MG63 (cell line): ENCODE data around the gene ANTXRL. TPM values are rescaled to one million over a fixed set of nuclear protein-coding genes. Genes with fewer than 3 reads are reported as not detected.
"Not testable (repeated sequence)": the region's sequence is repeated elsewhere in the genome, so short reads cannot be mapped to it uniquely, and the experiment has no call there.

Source experiments
- DNase-seq: peaks from one replicate; pipeline ENCODE4 v3.0.0-alpha.2; 2020
- H3K27me3 ChIP-seq: fragments of 250-450 bp; sonication (Bioruptor Pico); 2 replicates; pipeline ENCODE4 v1.5.1; 2020; ENCODE audit warnings: mild to moderate bottlenecking, moderate library complexity
- H3K36me3 ChIP-seq: fragments of 250-450 bp; sonication (Bioruptor Pico); 2 replicates; pipeline ENCODE4 v1.5.1; 2020; ENCODE audit warnings: mild to moderate bottlenecking, moderate library complexity
- H3K4me3 ChIP-seq: fragments of 250-450 bp; sonication (Bioruptor Pico); 2 replicates; pipeline ENCODE4 v1.5.1; 2020; ENCODE audit warnings: mild to moderate bottlenecking, moderate library complexity
- H3K9me3 ChIP-seq: fragments of 250-450 bp; sonication (Bioruptor Pico); 2 replicates; pipeline ENCODE4 v1.5.1; 2020; ENCODE audit warnings: mild to moderate bottlenecking, moderate library complexity
- total RNA-seq: library from RNA; depleted of rRNA; stranded (reverse); fragments of >200 nt; shearing (Covaris generic); gene quantifications from 2 replicates; pipeline ENCODE4 v1.2.3, GENCODE V29; 2014; ENCODE audit warnings: low replicate concordance

The ANTXRL gene
- total RNA-seq, 1 experiment from 2014 or later: not detected

DNA sequence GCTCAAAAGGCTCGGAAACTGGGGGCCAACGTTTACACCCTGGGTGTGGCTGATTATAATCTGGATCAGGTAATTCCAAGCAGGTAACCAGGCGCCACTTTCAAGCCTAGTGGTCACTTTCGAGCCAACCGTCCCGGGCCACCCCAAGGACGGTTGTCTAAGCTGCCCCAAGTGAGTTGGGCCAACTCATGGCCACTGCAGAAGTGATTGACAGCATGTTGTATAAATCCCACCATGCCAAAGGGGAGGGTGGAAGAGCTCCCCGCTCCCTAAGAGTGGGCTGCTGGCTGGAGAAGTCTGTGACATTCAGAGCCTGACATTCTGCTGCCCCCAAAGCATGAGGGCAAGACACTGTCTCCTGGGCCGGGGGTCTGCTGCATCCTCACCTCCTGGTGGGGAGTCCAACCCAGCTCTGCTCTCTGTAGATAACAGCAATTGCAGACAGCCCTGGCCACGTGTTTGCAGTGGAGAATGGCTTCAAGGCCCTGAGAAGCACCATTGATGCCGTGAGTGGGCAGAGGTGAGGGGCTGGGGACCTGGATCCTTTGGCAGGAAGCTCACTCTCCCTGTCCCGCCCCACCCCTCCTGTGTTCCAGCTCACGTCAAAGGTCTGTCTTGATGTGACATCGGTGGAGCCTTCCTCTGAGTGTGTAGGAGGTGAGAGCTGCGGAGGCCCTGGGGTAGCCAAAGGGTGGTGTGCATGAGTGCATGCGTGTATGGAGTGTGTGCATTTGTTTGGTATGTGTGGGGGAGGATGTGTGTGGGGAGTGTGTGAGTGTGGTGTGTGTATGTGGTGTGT lies 10.8 kb downstream of the ANTXRL start:
- Histone ChIP-seq H3K36me3 (no peaks in the 10 kb centered on the region), H3K27me3 (no peaks in the 10 kb centered on the region), H3K9me3 (no peaks in the 10 kb centered on the region), H3K4me3 (no peak overlapping the region)
- no peak for DNase-seq

GRCh38 chr10:46298477-46299285 lies 11.9 kb downstream of the ANTXRL start:
- DNase-seq: no peak
- no peak overlapping the region for H3K4me3 ChIP-seq
- no peaks in the 10 kb centered on the region for H3K27me3 ChIP-seq
- no peaks in the 10 kb centered on the region for H3K9me3 ChIP-seq
- H3K36me3 ChIP-seq: no peaks in the 10 kb centered on the region

GRCh38 chr10:46299286-46299535 lies 12.4 kb downstream of the ANTXRL start:
- Histone ChIP-seq H3K27me3 (no peaks in the 10 kb centered on the region), H3K36me3 (no peaks in the 10 kb centered on the region), H3K9me3 (no peaks in the 10 kb centered on the region), H3K4me3 (no peak overlapping the region)
- no peak for DNase-seq

- Histone ChIP-seq H3K9me3 (no peaks in the 10 kb centered on the region), H3K36me3 (no peaks in the 10 kb centered on the region), H3K27me3 (no peaks in the 10 kb centered on the region), H3K4me3 (no peak overlapping the region)
- no peak for DNase-seq
Observed at GRCh38 chr10:46299536-46300369, 13.0 kb downstream of the ANTXRL start.

DNA sequence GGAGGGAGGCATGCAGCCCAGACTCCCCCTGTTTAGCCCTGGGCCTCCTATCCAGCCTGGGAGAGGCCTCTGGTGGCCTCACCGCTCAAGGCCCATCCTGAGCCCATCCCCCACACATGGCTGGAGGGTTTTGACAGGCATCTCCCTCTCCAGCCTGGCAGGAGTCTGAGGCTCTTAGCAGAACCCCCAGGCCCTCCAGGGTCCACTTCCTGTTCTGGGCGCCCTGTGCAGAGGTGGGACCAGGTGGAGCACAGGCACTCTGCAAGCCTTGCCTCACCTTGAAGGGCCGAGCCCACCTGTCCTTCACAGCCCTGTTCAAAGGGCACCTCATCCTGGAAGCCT lies 13.5 kb downstream of the ANTXRL start:
- not testable (repeated sequence) for DNase-seq, H3K36me3 ChIP-seq, H3K27me3 ChIP-seq, H3K4me3 ChIP-seq, H3K9me3 ChIP-seq

GRCh38 chr10:46301056-46301645 lies 14.4 kb downstream of the ANTXRL start:
- H3K9me3 ChIP-seq: no peaks in the 10 kb centered on the region
- no peaks in the 10 kb centered on the region for H3K36me3 ChIP-seq
- no peaks in the 10 kb centered on the region for H3K27me3 ChIP-seq
- DNase-seq: no peak
- H3K4me3 ChIP-seq: no peak overlapping the region

DNA sequence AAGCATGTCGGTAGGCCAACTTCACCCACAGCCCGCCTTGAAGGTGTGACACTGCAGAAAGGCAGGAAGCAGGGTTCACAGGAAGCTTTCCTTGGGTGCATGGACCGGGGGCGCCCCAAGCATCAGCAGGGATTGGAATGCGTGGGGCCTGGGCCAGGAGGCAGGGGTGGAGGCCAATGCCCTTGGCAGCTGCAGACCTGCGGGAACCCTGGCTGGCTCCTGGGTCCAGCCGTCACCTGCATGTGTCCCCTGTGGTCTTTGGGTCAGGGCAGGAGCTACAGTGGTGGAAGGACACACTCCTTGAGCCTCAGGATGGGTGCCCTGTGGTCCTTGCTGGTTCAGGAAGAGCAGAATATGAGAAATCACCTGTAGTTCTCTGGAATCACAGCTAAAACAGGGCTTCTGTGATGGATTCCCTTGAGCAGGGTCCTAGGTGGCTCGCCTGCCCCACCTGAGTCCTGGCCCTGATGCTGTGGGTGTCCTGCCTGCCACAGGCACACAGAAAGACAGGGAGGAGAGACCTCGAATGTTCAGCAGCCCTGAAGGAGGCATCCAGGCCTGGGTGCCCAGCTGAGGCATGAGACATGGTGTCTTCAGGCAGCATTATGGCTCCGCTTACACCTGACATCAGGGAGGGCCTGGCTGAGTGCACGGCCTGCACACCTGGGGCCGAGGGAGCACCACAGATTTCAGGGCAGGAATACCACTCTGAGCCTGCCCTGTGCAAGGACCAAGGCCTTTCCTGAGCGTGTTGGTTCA lies 15.1 kb downstream of the ANTXRL start:
- Histone ChIP-seq H3K4me3 (no peak overlapping the region), H3K27me3 (no peaks in the 10 kb centered on the region), H3K9me3 (no peaks in the 10 kb centered on the region), H3K36me3 (no peaks in the 10 kb centered on the region)
- no peak for DNase-seq

- not testable (repeated sequence) for H3K27me3 ChIP-seq, DNase-seq, H3K36me3 ChIP-seq, H3K9me3 ChIP-seq, H3K4me3 ChIP-seq
Observed at GRCh38 chr10:46302765-46303352, 16.1 kb downstream of the ANTXRL start.

DNA sequence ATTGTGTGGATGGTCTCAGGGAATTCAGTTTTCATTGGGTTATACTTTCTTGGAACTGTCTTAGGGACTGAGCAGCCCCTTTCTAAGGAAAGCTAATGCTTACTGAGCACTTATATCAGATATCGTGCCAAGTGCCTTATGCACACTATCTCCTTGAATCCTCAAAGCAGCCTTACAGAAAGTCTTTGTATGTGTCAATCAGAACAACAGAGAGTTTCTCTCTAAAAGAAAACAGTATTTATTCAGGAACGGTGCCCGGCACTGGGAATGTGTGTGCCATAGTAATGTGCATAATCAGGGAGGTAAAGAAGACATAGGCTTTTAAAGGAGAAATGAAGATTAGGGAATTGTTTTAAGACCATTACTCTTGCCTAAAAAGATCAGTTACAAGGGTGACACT lies 17.3 kb downstream of the ANTXRL start:
- Histone ChIP-seq H3K9me3 (no peaks in the 10 kb centered on the region), H3K36me3 (no peaks in the 10 kb centered on the region), H3K27me3 (no peaks in the 10 kb centered on the region), H3K4me3 (no peak overlapping the region)
- no peak for DNase-seq

DNA sequence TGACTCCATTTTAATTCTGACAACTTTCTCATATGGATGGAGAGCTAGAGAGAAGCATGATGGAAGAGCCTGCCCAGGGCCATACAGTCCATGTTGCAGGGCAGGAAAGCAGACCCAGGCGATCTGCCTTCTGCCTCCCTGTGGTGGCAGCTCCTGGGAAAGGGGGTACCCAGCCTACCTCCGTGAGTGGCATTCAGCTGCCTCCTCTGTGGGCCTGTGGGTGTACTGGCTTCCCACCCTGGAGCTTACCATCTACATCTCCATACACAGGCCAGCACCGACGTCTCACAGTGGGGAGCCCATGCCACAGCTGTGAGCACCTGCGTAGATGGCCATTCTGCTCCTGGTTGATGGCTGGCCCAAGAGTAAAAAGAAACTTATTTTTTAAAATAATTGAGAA lies 17.9 kb downstream of the ANTXRL start:
- H3K9me3 ChIP-seq, H3K27me3 ChIP-seq, H3K36me3 ChIP-seq: not testable (repeated sequence)

GRCh38 chr10:46305079-46305818 lies 18.5 kb downstream of the ANTXRL start:
- Histone ChIP-seq H3K9me3 (no peaks in the 10 kb centered on the region), H3K4me3 (no peak overlapping the region), H3K27me3 (no peaks in the 10 kb centered on the region), H3K36me3 (no peaks in the 10 kb centered on the region)
- peak; percentile 33 for DNase-seq

More for the DNA sequence above, 17.9 kb downstream of the ANTXRL start:
- not testable (repeated sequence) for H3K4me3 ChIP-seq, DNase-seq

DNA sequence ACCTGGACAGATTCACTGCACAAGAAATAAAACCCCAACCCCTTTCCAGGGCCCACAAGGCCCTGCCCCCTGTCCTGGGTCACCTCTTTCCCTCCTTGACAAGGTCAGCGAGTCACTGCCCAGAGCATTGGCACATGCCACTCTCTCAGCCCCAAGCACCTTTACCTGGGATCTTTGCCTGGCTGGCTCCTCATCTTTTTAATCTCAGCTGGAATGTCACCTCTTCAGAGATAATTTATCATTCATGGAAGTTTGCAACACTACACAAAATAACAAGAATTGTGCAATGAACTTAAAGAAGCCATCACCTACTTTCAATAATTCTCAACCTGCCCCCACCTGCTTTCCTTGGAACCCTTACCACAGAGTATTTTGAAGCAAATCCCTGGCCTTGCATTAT lies 19.2 kb downstream of the ANTXRL start:
- DNase-seq: no peak
- Histone ChIP-seq H3K36me3 (no peaks in the 10 kb centered on the region), H3K27me3 (no peaks in the 10 kb centered on the region), H3K9me3 (no peaks in the 10 kb centered on the region), H3K4me3 (no peak overlapping the region)

GRCh38 chr10:46306516-46307184 lies 19.9 kb downstream of the ANTXRL start:
- no peak overlapping the region for H3K4me3 ChIP-seq
- H3K27me3 ChIP-seq: no peaks in the 10 kb centered on the region
- H3K9me3 ChIP-seq: no peaks in the 10 kb centered on the region
- no peaks in the 10 kb centered on the region for H3K36me3 ChIP-seq
- DNase-seq: no peak

DNA sequence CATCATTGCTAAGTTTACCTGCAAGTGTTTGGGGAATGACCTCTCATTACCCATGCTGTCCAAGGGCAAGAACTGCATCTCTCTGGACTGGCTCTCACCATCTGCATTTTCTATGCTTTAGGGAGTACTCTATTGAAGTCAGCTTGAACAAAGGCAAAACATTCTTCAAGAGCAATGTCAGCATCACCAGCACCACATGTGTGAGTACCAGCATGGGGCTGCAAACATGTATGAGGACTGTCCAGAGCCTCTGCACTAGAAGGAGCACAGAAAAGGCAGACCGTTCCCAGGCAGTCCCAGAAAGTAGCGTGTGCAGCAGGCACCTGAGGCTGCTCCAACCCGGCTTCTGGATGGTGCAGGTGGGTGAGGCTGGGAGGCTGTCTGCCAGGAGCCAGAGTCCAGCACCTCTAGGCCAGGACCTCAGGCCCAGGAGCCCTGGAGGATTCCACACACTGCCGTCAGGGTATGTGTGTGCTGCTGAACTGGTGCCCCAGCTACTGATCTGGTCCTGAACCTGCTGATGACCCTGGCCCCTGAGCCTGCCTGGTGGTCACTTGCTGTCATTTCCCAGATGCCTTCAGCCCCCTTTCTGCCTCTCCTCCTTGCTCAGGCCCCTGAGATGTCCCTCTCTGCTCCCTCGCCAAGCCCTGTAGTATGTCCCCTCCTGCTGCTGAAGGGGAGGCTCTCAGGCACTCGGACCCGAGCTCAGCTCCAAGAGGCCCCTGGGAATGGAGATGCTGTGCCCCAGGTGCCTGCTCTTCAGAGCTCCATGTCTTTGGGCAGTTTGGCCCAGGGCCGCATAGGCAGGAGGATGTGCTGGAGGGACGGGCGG lies 20.7 kb downstream of the ANTXRL start:
- no peaks in the 10 kb centered on the region for H3K9me3 ChIP-seq
- no peaks in the 10 kb centered on the region for H3K27me3 ChIP-seq
- H3K36me3 ChIP-seq: no peaks in the 10 kb centered on the region
- H3K4me3 ChIP-seq: no peak overlapping the region
- no peak for DNase-seq
